WTC11 (cell line): ENCODE data around the gene CCBE1. TPM values are rescaled to one million over a fixed set of nuclear protein-coding genes. Genes with fewer than 3 reads are reported as not detected.

Experiments
- ATAC-seq: fragments of 200-7000 bp; cut with Tn5 transposase; 2 replicates; pipeline ENCODE4 v1.10.0; 2021; ENCODE audit warnings: mild to moderate bottlenecking, moderate library complexity
- CTCF ChIA-PET: fragments of 300-600 bp; sonication (Branson Sonifier 250); formaldehyde crosslinking; loops from one replicate; lab custom pipeline; 2021; ENCODE audit warnings: antibody characterized with exemption; lab: Charles Lee
- POLR2A ChIA-PET: fragments of 350-600 bp; sonication (Branson Sonifier 250); formaldehyde crosslinking; loops from one replicate; lab custom pipeline; 2021; ENCODE audit warnings: antibody characterized with exemption; lab: Charles Lee
- DNase-seq: peaks from one replicate; pipeline ENCODE4 v3.0.0; 2021; ENCODE audit warnings: low spot score
- H3K27ac Mint-ChIP-seq: 2 replicates; pipeline ENCODE4 v1.8.0; 2021; ENCODE audit warnings: mixed read lengths
- H3K27me3 Mint-ChIP-seq: 2 replicates; pipeline ENCODE4 v1.8.0; 2021; ENCODE audit warnings: low read depth, mild to moderate bottlenecking, moderate library complexity, mixed read lengths
- H3K36me3 Mint-ChIP-seq: 2 replicates; pipeline ENCODE4 v1.8.0; 2021; ENCODE audit warnings: mixed read lengths
- H3K4me1 Mint-ChIP-seq: 2 replicates; pipeline ENCODE4 v1.8.0; 2022; ENCODE audit warnings: mixed read lengths
- H3K4me3 Mint-ChIP-seq: 2 replicates; pipeline ENCODE4 v1.8.0; 2021; ENCODE audit warnings: mild to moderate bottlenecking, moderate library complexity, mixed read lengths
- H3K9me3 Mint-ChIP-seq: 2 replicates; pipeline ENCODE4 v1.8.0; 2021; ENCODE audit warnings: mixed read lengths
- AFF4 ChIP-seq: sonication (generic); formaldehyde crosslinking; IDR thresholded peaks from 2 replicates; pipeline ENCODE4 v1.8.1; 2023; ENCODE audit warnings: mild to moderate bottlenecking, missing genetic modification reagents, borderline replicate concordance
- EMX1 ChIP-seq: fragments of 250-450 bp; sonication (Bioruptor Pico); IDR thresholded peaks from 2 replicates; pipeline ENCODE4 v1.8.0; 2021; ENCODE audit warnings: mild to moderate bottlenecking
- ERG ChIP-seq: fragments of 250-450 bp; sonication (Bioruptor Pico); IDR thresholded peaks from 2 replicates; pipeline ENCODE4 v1.8.0; 2021; ENCODE audit warnings: mild to moderate bottlenecking
- FOXP4 ChIP-seq: sonication (generic); formaldehyde crosslinking; IDR thresholded peaks from 2 replicates; pipeline ENCODE4 v1.8.0; 2022; ENCODE audit warnings: mild to moderate bottlenecking, missing genetic modification reagents
- GABPB1 ChIP-seq: sonication (generic); formaldehyde crosslinking; IDR thresholded peaks from 2 replicates; pipeline ENCODE4 v1.8.1; 2023; ENCODE audit warnings: mild to moderate bottlenecking, missing genetic modification reagents
- MAX ChIP-seq: sonication (generic); formaldehyde crosslinking; IDR thresholded peaks from 2 replicates; pipeline ENCODE4 v1.8.0; 2022; ENCODE audit warnings: mild to moderate bottlenecking, missing genetic modification reagents
- NFATC4 ChIP-seq: fragments of 250-450 bp; sonication (Bioruptor Pico); IDR thresholded peaks from 2 replicates; pipeline ENCODE4 v1.9.0; 2021; ENCODE audit warnings: mild to moderate bottlenecking
- NFYB ChIP-seq: sonication (generic); formaldehyde crosslinking; conservative IDR thresholded peaks from 2 replicates; pipeline ENCODE4 v1.8.0; 2022; ENCODE audit warnings: low read depth, missing genetic modification reagents
- PREB ChIP-seq: sonication (generic); formaldehyde crosslinking; IDR thresholded peaks from 2 replicates; pipeline ENCODE4 v1.8.1; 2022; ENCODE audit warnings: mild to moderate bottlenecking, missing genetic modification reagents, moderate library complexity, borderline replicate concordance
- PRRX2 ChIP-seq: fragments of 250-450 bp; sonication (Bioruptor Pico); IDR thresholded peaks from 2 replicates; pipeline ENCODE4 v1.8.0; 2021; ENCODE audit warnings: mild to moderate bottlenecking
- RELA ChIP-seq: sonication (generic); formaldehyde crosslinking; IDR thresholded peaks from 2 replicates; pipeline ENCODE4 v1.8.1; 2022; ENCODE audit warnings: missing genetic modification reagents, mild to moderate bottlenecking, borderline replicate concordance
- SMAD3 ChIP-seq: sonication (generic); formaldehyde crosslinking; IDR thresholded peaks from 2 replicates; pipeline ENCODE4 v1.8.0; 2022; ENCODE audit warnings: missing genetic modification reagents, mild to moderate bottlenecking, borderline replicate concordance
- SP1 ChIP-seq: sonication (generic); formaldehyde crosslinking; conservative IDR thresholded peaks from 2 replicates; pipeline ENCODE4 v1.8.1; 2022; ENCODE audit warnings: missing genetic modification reagents
- STAT6 ChIP-seq: sonication (generic); formaldehyde crosslinking; conservative IDR thresholded peaks from 2 replicates; pipeline ENCODE4 v1.8.1; 2023; ENCODE audit warnings: mild to moderate bottlenecking, low read depth, missing genetic modification reagents, moderate library complexity
- USF2 ChIP-seq: sonication (generic); formaldehyde crosslinking; IDR thresholded peaks from 2 replicates; pipeline ENCODE4 v1.8.1; 2023; ENCODE audit warnings: mild to moderate bottlenecking, missing genetic modification reagents, moderate library complexity
- ZBTB21 ChIP-seq: sonication (generic); formaldehyde crosslinking; IDR thresholded peaks from 2 replicates; pipeline ENCODE4 v1.8.1; 2023; ENCODE audit warnings: mild to moderate bottlenecking, missing genetic modification reagents, borderline replicate concordance
- ZNF232 ChIP-seq: sonication (generic); formaldehyde crosslinking; IDR thresholded peaks from 2 replicates; pipeline ENCODE4 v1.8.0; 2022; ENCODE audit warnings: mild to moderate bottlenecking, missing genetic modification reagents
- ZNF423 ChIP-seq: fragments of 250-450 bp; sonication (Bioruptor Pico); IDR thresholded peaks from 2 replicates; pipeline ENCODE4 v2.1.2; 2022; ENCODE audit warnings: mild to moderate bottlenecking, moderate library complexity
- ZNF425 ChIP-seq: fragments of 250-450 bp; sonication (Bioruptor Pico); conservative IDR thresholded peaks from 2 replicates; pipeline ENCODE4 v1.9.0; 2021; ENCODE audit warnings: mild to moderate bottlenecking
- total RNA-seq: library from RNA; stranded (reverse); gene quantifications from 3 replicates; pipeline ENCODE4 v1.2.3, GENCODE V29; 2021

CCBE1 gene
- total RNA-seq, 1 experiment from 2014 or later, result 9.7 TPM

GRCh38 chr18:59685501-59685900 is 11.7 kb downstream of the CCBE1 start:
- Mint-ChIP-seq H3K4me3 (no peak overlapping the region), H3K27ac (no peak overlapping the region), H3K9me3 (no peaks in the 10 kb centered on the region), H3K36me3 (no peaks in the 10 kb centered on the region), H3K4me1 (peaks cover 82% of the 10 kb centered on the region), H3K27me3 (peaks cover 14% of the 10 kb centered on the region)
- ATAC-seq (no peak), DNase-seq (no peak)
- POLR2A ChIA-PET, result no interaction called here
- TF ChIP-seq FOXP4 (CRISPR knock-in tag) (no peak), SMAD3 (CRISPR knock-in tag) (no peak), PRRX2 (no peak), AFF4 (CRISPR knock-in tag) (no peak), USF2 (no peak), ZNF423 (CRISPR knock-in tag) (no peak), ERG (CRISPR knock-in tag) (no peak), SP1 (no peak), RELA (CRISPR knock-in tag) (no peak), STAT6 (CRISPR knock-in tag) (no peak), PREB (CRISPR knock-in tag) (no peak), MAX (CRISPR knock-in tag) (no peak), ZBTB21 (CRISPR knock-in tag) (no peak), NFYB (CRISPR knock-in tag) (no peak), ZNF232 (CRISPR knock-in tag) (no peak), NFATC4 (CRISPR knock-in tag) (no peak), GABPB1 (no peak), EMX1 (CRISPR knock-in tag) (no peak), ZNF425 (CRISPR knock-in tag) (no peak)
- CTCF ChIA-PET, result interaction anchor here (2.5 to 9.7 kb wide), 2 partner anchors 11 to 54 kb away, joined by 7 to 128 read pairs; partner anchors contain the start of gene CCBE1
